Stimulated activated CD8-positive, alpha-beta memory T cell treated with anti-CD3 and anti-CD28 coated beads, Interleukin-15, amount 100 ng/mL, for 1 hour (primary cell): ENCODE measurements around the gene ASB2.

Experiments
- DNase-seq: peaks from one replicate; pipeline ENCODE4 v3.0.0-alpha.2; 2020; ENCODE audit warnings: low read depth

Gene ASB2

GRCh38 chr14:94000267-94000666 is 23.9 kb upstream of the ASB2 start:
- no peak for DNase-seq

GRCh38 chr14:93999573-93999972 is 23.2 kb upstream of the ASB2 start:
- no peak for DNase-seq

DNA sequence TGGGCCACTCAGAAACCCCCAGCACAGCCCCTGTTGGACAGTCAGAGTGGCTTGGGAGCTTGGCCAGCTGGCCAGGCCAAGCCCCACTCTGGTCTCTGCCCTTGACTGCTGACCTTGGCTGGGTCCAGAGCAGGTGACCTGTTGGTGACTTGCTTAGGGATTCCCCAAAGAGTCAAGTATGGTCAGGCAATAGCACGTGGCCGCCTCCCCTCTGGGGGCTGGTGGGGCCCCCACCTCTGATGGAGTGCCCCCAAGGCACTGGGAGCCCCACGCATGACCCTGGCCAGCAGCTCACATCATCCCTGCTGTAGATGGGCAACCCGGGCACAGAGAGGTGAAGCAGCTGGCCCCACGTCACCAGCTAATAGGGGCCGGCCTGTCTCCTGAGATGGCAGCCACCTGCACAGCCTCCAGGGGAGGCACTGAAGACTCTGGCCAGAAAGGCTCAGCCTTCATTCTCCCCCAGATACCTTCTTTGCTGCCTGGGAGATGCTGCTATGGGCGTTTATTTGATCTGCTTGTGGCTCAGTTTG is 22.6 kb upstream of the ASB2 start:
- DNase-seq = no peak

GRCh38 chr14:93997916-93998870 is 21.8 kb upstream of the ASB2 start:
- DNase-seq = no peak

DNA sequence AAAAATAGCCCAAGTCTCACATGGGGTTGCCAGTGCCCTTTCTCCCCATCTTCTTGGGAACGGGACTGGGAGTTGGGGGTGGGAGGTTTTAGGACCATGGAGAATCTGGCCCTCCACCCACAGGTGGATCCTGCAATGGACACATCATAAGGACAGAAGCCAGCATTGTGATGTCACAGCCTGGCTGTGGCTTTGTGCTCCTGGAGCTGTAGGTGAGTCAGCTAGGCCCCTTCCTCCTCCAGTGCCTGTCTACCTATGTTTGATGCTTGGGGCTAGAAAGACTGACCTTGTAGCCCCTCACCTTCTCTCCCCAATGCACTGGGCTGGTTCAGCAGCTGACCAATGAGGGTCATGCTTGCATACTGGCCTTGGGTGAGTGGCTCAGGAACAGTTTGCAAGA is 20.7 kb upstream of the ASB2 start, which contains the start of gene CCDC197:
Gene CCDC197 (plus strand): TSS at position 220 of the 400 bp plus-strand sequence. CDS start 831 bp downstream, outside the sequence.
- no peak for DNase-seq

DNA sequence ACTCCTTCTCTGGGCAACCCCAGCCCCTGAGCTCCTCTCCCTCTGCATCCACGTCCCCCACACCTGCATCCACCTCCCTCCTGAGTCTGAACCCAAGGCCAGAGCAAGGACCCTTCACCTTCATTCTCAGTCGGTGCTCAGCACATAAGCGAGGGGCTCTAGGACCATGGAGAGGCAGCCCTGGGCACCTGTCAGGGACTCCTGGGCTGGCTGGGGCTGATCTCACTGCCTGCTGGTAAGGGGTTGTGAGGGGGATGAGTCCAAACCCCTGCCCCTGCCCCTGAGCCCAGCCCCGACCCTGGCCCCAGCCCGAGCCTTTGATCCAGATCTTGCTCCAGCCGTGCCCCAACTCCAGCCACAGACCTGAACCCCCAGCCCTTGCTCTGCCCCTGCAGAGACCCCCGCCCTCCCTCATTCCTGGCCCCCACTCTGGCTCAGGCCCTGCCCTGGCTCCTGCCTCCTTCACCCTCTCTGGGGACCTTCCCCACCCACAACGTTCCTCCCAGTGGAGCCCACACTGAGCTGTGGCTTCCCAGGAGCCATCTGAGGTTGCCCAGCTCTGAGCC is 19.8 kb upstream of the ASB2 start:
- DNase-seq = no peak

- no peak for DNase-seq
Observed at GRCh38 chr14:93994919-93995682, 18.7 kb upstream of the ASB2 start.

DNA sequence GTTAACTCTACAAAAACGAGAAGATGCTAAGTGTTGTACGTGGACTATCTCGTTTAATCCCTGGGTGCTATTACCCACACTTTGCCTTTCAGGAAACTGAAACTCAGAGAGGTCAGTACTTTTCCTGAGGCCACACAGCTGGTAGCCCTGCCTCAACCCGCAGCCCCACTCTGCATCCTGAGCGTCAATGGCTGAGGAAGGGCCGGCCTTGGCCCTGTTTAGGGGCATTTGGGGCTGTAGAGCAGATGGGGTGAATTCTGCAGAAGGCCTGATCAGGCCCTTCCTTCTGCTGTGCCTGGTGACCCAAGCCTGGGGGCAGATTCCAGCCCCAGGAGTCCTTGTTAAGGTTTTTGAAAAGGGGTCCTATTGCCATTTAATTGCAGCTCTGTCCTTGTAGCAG is 17.0 kb upstream of the ASB2 start:
- DNase-seq = no peak

GRCh38 chr14:93991649-93992048 is 15.3 kb upstream of the ASB2 start:
- no peak for DNase-seq

DNA sequence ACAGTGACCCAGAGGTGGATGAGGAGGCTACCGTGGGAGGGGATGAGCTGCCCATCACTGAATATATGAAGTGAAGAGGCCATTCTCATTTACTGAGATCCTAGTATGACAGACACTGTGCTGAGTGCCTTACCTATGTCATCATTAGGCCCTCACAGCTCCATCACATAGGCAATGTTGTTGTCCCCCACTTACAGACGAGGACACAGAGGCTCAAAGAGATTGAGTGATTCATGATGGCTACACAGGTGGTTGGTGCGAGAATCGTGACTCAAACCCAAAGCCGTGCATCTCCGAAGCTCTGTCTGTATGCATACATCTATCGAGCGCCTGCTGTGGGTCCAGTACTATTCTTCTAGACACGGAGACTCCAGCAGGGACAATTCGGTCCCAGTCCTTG is 14.8 kb upstream of the ASB2 start:
- DNase-seq = no peak

- DNase-seq = no peak
Observed at GRCh38 chr14:93989939-93990338, 13.6 kb upstream of the ASB2 start.

DNA sequence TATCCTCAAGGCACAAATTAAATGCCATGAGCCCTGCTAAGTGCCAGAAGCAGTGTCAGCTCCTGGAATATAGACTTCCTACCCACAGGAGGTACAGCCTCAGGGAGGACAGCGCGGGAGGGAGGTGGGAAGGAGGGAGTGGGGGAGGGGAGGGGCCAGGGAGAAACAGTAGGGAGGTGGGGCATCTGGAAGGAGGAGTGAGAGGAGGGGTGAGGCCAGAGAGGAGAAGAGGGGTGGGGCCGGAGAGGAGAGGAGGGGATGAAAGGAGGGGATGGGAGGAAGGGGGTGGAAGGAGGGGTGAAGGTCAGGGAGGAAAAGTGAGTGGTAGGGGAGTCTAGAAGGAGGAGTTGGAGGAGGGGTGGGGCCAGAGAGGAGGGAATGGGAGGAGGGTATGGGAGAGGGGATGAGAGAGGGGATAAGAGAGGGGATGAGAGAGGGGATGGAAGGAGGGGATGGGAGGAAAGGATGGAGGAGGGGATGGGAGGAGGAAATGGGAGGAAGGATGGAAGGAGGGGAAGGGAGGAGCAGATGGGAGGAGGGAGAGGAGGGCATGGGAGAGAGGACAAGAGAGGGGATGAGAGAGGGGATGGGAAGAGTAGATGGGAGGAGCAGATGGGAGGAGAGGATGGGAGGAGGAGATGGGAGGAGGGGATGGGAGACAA is 11.6 kb upstream of the ASB2 start:
- no peak for DNase-seq

DNA sequence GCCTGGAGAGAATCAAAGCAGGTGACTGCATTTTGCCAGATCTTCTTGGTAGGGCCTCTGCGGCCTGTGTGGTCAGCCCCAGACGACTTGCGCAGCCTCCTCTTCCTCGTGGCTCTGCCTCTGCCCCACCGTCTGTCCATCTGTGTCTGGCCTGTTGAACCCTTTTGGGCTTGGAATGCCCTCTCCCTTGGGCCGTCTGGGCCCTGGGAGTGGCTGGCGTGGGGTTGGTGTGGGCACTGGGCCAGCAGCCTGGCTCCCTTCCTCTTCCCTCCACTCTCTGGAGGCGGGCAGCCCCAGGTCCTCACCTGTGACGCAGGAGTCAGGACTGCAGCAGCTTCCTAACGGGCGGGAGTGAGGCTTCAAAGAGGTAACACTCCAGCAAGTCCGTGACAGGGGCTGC is 11.0 kb upstream of the ASB2 start:
- DNase-seq = no peak

DNA sequence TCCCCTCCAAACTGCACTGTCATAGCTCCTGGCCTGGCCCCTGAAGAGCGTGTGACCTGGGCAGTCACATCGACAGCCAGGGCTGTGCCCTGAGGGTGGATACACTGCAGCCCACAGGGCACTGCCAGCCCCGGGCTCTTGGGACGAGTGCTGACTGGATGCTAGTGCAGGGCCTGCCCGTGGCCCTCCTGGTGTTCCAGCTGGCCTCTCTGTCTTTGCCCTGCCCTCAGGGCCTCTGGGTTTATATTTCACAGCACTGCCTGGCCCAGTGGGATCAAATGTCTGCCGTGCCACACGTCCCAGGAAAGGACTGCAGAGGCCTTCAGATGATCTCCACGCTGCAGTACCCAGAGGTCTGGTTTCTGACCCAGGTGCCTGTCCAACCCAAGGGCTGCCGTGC is 10.6 kb upstream of the ASB2 start:
- no peak for DNase-seq

GRCh38 chr14:93984987-93985410 is 8.6 kb upstream of the ASB2 start:
- no peak for DNase-seq

DNA sequence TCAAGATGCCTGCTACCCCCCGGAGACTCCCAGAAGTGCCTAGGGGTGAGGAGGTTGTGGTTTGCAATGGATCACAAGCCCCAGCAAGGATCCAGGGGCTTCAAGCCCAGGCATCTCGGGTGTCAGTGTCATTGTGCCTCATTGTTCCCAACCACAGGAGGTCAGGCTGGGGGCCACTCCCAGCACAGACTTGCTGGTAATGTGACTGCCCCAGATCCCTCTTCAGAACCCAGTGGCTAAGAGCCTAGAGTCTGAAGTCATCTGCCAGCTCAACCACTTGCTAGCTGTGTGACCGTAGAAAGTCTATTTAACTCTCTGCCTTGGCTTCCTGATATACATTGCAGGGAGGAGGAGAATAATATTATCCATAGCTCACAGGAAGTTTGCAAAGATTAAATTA is 7.7 kb upstream of the ASB2 start:
- no peak for DNase-seq

- DNase-seq = no peak
Observed at GRCh38 chr14:93982230-93983007, 6.0 kb upstream of the ASB2 start.

DNA sequence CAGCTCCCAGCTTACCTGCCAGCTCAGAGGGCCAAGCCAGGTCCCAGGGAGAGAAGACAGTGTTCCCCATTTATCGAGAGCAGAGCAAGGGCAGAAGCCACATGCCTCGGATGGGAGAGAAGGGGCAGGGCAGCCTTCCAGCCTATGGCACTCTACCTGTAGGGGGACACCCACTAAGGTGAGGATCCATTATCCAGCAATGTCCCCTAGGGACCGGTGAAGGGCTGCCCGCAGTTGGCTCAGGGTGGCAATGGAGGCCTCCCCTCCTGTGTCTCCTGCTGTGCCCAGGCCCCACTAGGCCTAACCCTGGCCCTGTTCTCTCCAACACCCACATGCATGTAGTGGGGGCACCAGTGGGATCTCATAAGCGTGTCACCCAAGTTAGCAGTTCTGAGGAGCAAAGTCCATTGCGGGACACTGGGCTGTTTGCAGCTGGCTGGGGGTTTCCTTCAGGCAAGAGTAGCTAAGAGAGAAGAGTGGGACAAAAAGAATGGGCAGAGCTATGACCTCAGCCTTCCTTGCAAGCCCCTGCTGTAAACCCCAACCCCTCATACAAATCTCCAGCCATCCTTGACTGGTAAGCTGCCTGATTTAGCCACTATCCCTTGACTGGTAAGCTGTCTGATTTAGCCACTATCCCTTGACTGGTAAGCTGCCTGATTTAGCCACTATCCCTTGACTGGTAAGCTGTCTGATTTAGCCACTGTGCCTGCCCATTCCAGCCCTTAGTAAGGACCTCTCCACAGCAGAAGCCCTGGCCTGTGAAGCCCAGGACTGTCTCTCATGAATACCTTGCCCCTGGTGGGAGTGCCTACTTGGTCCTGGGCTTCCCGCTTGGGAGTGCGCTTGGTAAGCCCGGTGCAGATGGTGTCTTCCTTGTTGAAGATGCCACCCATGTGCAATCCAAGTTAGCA is 5.2 kb upstream of the ASB2 start:
- DNase-seq = no peak

GRCh38 chr14:93980456-93981201 is 4.3 kb upstream of the ASB2 start:
- DNase-seq = no peak
